Subcutaneous adipose tissue (tissue), 4 donors: ENCODE results near the gene ARHGEF10L. TPM values are rescaled to one million over a fixed set of nuclear protein-coding genes. Genes with fewer than 3 reads are reported as not detected.

Experiments
- total RNA-seq, 4 donors: library from RNA; depleted of rRNA; stranded (reverse); fragments of >200 nt; gene quantifications; one replicate each; pipeline ENCODE4 v1.1.0, GENCODE V29; 2016
- TF ChIP-seq, protein P1 (sequence below): fragments of 450-650 bp; IDR thresholded peaks from one replicate; pipeline ENCODE4 v1.5.1; 2016; ENCODE audit warnings: low read depth, mild to moderate bottlenecking, control low read depth, antibody characterized with exemption, moderate library complexity

The ARHGEF10L gene
- total RNA-seq, 4 donors from 2014 or later = 19.1 to 54.6 (median 41.7) TPM

DNA sequence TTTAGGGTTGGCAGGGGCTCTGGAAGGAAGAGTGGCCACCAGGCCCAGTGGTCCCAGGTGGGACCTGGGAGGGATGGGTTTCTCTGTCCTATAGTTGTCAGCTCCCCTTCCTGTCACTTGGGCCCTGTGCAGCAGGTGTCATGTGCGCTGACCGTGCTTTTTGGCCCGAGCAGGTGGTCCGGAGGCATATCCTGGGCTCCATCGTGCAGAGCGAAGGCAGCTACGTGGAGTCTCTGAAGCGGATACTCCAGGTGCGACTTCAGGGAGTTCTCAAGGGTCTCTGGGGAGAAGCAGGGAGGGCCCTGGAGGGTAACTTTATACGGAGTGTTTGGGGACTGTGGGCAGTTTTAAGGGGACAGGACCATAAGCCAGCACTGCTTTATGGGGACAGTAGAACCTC, 82.2 kb downstream of the ARHGEF10L start:
- TF ChIP-seq, protein P1, sequence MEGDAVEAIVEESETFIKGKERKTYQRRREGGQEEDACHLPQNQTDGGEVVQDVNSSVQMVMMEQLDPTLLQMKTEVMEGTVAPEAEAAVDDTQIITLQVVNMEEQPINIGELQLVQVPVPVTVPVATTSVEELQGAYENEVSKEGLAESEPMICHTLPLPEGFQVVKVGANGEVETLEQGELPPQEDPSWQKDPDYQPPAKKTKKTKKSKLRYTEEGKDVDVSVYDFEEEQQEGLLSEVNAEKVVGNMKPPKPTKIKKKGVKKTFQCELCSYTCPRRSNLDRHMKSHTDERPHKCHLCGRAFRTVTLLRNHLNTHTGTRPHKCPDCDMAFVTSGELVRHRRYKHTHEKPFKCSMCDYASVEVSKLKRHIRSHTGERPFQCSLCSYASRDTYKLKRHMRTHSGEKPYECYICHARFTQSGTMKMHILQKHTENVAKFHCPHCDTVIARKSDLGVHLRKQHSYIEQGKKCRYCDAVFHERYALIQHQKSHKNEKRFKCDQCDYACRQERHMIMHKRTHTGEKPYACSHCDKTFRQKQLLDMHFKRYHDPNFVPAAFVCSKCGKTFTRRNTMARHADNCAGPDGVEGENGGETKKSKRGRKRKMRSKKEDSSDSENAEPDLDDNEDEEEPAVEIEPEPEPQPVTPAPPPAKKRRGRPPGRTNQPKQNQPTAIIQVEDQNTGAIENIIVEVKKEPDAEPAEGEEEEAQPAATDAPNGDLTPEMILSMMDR = no peak

DNA sequence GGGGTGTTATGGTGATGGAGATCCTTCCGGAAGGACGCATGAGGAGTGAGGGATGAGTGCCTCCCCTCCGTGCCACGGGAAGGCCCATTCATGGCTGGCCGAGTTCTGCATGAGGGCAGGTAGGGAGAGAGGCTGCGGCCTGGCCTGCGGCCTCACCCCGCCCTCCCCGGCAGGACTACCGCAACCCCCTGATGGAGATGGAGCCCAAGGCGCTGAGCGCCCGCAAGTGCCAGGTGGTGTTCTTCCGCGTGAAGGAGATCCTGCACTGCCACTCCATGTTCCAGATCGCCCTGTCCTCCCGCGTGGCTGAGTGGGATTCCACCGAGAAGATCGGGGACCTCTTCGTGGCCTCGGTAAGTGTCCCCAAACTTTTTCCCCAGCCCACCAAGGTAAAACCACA, 83.3 kb downstream of the ARHGEF10L start:
- TF ChIP-seq, protein P1 = no peak

DNA sequence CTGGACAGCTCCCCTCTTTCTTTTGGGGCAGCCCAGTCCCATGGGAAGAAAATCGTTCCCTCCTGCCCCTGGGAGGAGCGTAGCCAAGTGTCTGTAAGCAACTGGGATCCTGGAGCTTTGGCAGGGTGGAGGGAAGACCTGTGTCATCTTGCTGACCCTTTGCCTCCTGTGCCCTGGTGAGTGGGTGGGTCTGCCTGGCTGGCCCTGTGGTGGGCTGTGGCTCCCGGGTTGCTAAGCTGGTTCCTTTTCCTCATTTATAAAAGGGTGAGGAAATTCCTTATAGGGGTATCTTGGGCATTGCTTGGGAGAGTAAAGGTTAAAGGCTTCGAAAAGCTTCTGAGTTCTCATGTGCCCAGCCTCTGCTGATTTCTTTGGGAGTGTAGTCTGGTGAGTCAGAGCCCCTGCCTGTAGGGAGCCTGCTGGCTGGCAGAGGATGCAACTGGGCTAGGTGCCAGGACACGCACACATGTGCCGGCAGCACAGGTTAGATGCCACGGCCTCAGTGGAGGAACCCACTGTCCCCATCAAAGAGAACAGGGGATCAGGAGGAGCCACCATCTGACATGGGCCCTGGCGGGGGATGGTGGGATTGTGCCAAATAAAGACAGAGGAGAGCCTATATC, 85.2 kb downstream of the ARHGEF10L start:
- TF ChIP-seq, protein P1 = no peak

DNA sequence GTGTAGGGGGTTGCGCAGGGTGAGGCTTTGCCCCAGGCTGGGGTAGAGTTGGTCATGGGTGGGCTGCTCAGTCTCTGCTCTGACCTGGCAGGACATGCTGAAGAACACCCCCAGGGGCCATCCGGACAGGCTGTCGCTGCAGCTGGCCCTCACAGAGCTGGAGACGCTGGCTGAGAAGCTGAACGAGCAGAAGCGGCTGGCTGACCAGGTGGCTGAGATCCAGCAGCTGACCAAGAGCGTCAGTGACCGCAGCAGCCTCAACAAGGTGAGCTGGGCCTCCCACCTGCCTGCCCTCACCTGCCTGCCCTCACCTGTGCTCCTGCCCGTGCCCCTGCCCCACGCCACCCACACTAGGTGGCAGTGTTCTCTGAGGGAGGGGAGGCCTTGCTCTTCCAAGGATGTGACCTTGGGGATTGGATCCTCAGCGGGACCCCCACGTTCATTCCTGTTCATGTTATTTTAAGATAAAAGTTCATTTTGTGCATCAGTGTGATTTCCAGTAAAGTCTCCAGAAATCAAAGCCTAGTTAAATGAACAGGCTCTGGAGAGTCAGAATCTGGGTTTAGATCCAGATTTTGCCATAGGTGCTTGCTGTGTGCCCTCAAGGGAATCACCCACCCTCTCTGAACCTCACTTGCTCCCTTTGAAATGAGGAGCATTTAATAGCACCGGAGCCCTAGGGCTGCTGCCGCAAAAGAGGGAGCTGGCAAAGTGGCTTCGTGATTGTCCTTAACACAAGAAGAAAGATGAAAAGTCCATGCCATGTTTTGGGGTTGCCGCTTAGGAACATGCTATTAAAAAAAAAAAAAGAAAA, 87.9 kb downstream of the ARHGEF10L start:
- TF ChIP-seq, protein P1 = no peak

DNA sequence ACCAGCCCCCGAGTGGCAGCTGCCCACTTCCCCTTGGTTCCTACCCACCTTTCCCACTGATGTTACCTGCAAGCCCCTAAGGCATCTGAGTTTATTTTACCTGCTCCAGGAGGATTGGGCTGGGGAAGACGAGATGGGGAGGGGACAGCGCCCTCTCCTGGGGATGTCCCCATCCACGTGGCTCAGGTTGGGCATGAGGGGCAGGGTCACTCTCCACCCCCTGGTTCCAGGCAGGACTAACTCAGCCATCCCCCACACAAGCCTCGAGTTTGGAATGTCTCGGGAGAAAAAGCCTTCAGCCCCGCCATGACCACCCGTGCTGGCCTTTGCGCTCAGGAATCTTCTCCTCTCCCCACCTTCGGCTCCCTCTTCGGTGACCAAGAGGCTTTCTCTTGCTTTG, 90.0 kb downstream of the ARHGEF10L start:
- TF ChIP-seq, protein P1 = no peak

DNA sequence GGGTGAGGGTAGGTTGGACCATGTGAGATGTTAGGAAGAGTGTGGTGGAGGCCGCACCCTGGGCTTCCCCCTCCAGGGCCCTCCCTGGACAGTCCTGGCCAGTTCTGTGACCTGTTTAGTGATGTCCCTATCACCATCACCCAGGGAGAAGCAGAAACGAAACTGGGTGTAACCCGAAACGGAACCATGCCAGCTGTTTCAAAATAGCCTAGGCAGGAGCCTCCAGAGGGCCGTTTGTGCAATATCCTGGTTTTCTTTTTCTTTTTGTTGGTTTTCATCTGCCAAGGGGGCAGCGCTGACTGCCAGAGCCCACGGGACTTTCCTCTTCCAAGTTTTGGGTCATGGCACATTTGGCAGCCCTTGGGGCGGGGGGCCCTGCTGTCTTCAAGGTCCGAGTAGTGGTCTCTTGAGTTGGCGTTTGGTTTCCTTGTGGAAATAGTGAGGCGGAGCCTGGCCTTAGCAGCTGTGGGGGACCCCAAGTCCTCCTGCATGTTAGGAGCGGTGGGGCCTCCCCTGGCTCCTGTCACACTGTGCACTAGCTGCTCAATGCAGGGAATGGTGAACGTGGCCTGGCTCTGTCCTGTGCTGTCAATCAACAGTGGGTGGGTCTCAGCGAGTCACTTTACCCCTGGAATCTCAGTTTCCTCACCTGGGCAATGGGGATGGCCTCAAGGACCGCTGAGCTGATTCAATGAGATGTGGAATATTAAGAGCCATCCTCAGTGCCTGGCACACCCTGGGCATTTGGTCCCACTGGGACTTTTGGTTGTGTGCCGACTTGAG, 90.7 kb downstream of the ARHGEF10L start:
- TF ChIP-seq, protein P1 = no peak

DNA sequence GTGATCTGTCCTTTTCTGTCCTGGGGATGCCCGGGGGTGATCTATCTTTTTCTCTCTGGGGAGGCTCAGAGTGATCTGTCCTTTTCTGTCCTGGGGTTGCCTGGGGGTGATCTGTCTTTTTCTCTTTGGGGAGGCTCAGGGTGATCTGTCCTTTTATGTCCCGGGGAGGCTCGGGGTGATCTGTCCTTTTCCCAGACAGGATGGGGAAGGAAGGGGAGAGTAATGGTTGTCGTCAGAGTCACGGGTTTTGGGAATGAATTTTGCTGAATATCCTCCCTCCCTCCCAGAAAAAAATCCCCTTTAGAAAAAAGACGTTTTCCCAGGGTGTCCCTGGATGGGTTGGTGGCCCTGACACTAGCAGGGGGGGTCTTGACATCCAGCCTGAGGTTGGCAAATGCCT, 91.5 kb downstream of the ARHGEF10L start:
- TF ChIP-seq, protein P1 = no peak
